Stimulated activated CD4-positive, alpha-beta T cell treated with anti-CD3 and anti-CD28 coated beads, TNF-alpha, amount 100 ng/mL, for 1 hour (primary cell): ENCODE measurements around the gene SIPA1L3.
"Not testable (repeated sequence)": the region's sequence is repeated elsewhere in the genome, so short reads cannot be mapped to it uniquely, and the experiment has no call there.

Source experiments
- DNase-seq, 3 donors: peaks; one replicate each; pipeline ENCODE4 v3.0.0-alpha.2; 2020; ENCODE audit warnings: low read depth in 3 of 3, low spot score in 1 of 3

SIPA1L3 gene

GRCh38 chr19:38065775-38066174 lies 158.8 kb downstream of the SIPA1L3 start:
- DNase-seq = not testable (repeated sequence)

- DNase-seq = no peak
Observed at GRCh38 chr19:38068826-38069225, 161.8 kb downstream of the SIPA1L3 start.

GRCh38 chr19:38070573-38070972 lies 163.6 kb downstream of the SIPA1L3 start:
- DNase-seq = no peak

GRCh38 chr19:38071054-38071453 lies 164.0 kb downstream of the SIPA1L3 start:
- not testable (repeated sequence) for DNase-seq

- no peak for DNase-seq
Observed at GRCh38 chr19:38071647-38072046, 164.6 kb downstream of the SIPA1L3 start.

- no peak for DNase-seq
Observed at GRCh38 chr19:38072776-38073750, 166.1 kb downstream of the SIPA1L3 start.

GRCh38 chr19:38073841-38074685 lies 167.1 kb downstream of the SIPA1L3 start:
- DNase-seq = no peak

GRCh38 chr19:38076337-38076736 lies 169.3 kb downstream of the SIPA1L3 start:
- no peak for DNase-seq

GRCh38 chr19:38078302-38078930 lies 171.4 kb downstream of the SIPA1L3 start:
- DNase-seq = no peak

- DNase-seq = no peak
Observed at GRCh38 chr19:38079926-38080380, 172.9 kb downstream of the SIPA1L3 start.

GRCh38 chr19:38081547-38082255 lies 174.7 kb downstream of the SIPA1L3 start:
- no peak for DNase-seq

- DNase-seq = no peak
Observed at GRCh38 chr19:38082256-38083118, 175.5 kb downstream of the SIPA1L3 start.

- no peak for DNase-seq
Observed at GRCh38 chr19:38084196-38084595, 177.2 kb downstream of the SIPA1L3 start.

GRCh38 chr19:38089440-38089839 lies 182.4 kb downstream of the SIPA1L3 start:
- no peak for DNase-seq

- DNase-seq = no peak
Observed at GRCh38 chr19:38093154-38093553, 186.1 kb downstream of the SIPA1L3 start.

GRCh38 chr19:38093587-38093986 lies 186.6 kb downstream of the SIPA1L3 start:
- no peak for DNase-seq

- DNase-seq = peak in 2 of 3 donors; percentile 6 to 43
Observed at GRCh38 chr19:38095411-38096308, 188.7 kb downstream of the SIPA1L3 start.

GRCh38 chr19:38099966-38100365 lies 193.0 kb downstream of the SIPA1L3 start:
- no peak for DNase-seq

- no peak for DNase-seq
Observed at GRCh38 chr19:38100589-38100988, 193.6 kb downstream of the SIPA1L3 start.
